Measurements from ENCODE around the gene HSPA4. TPM values are rescaled to one million over a fixed set of nuclear protein-coding genes. Genes with fewer than 3 reads are reported as not detected.

HSPA4 gene
- polyA plus RNA-seq, 1 donor (not counting 4 experiments of a cell fraction or from before 2014, with no cell fraction given): 119 TPM

DNA sequence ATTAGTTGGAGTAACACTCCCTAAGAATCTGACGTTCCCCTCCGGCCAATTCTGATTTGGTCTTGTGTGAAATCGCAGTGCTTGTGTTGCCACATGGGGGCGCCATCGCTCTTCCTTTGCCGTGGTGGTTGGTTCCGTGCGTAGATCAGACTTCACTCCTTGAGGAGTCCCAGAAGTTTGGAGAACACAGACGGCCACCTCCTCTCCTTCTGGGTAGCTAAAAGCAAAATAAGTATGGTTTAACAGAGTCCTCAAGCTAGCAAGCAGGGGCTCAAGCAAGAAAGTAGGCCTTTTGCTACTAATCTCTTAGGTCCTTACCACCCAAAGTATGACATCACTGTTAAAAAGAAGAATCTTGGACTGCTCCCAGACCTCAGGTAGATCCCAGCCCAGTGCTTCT lies 59.5 kb downstream of the HSPA4 start:
- peak; percentile 67 for FAIRE-seq

DNA sequence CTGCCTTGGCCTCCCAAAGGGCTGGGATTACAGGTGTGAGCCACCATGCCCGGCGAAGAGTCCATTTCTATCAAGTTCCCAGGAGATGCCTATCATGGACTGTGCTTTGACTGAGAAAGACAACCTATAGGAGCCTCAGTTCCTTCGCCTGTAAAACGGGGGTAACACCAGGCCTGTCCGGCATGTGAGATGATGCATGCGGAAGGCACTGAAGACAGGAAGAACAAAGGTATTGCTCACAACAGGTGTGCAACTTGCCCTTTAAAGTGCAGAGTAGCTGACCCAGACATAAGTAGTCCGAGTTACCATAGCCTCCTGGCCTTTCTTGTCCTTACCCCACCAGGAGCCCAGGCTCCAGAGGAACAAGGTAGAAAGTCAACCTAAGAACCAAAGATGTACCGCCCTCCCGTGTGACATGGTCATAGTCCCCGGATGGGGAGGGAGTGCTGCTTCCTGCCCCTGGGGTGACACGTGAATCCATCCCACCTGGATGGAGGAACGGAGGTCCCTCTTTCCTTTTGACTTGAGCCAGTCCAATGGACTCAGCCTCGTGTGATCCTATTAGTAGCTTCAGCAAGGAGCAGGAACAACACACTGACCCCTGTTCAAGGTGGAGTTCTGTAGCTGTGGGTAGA lies 60.3 kb downstream of the HSPA4 start:
- Histone ChIP-seq H3K36me3 (ENCODE audit: control insufficient read depth in 2 of 2, extremely low read depth in 1 of 2, insufficient read depth in 2 of 2, low read length in 2 of 2) (no peaks in the 10 kb centered on the region), H3K4me3 (ENCODE audit: control insufficient read depth in 2 of 3, extremely low read depth in 1 of 3, insufficient read depth in 2 of 3, low read depth in 1 of 3, low read length in 3 of 3) (no peak overlapping the region), H2AFZ (ENCODE audit: control insufficient read depth, low read length) (no peak overlapping the region), H3K27me3 (ENCODE audit: control insufficient read depth, extremely low read depth, insufficient read depth, low read length) (no peaks in the 10 kb centered on the region), H3K4me1 (ENCODE audit: control insufficient read depth, extremely low read depth, insufficient read depth, low read length) (peaks cover 12% of the 10 kb centered on the region), H3K9me3 (ENCODE audit: control insufficient read depth, low read depth, low read length) (no peaks in the 10 kb centered on the region), H3K79me2 (ENCODE audit: control insufficient read depth, insufficient read depth, low read length) (no peaks in the 10 kb centered on the region), H3K27ac (ENCODE audit: control insufficient read depth, insufficient read depth, low read length) (no peak overlapping the region), H3K4me2 (ENCODE audit: control insufficient read depth, extremely low read depth, insufficient read depth, low read depth, low read length) (no peak overlapping the region), H3K9ac (ENCODE audit: control insufficient read depth, extremely low read depth, insufficient read depth, low read length) (no peak overlapping the region), H4K20me1 (ENCODE audit: control insufficient read depth, extremely low read depth, insufficient read depth, low read length) (no peaks in the 10 kb centered on the region), H3K9me1 (ENCODE audit: control insufficient read depth, extremely low read depth, insufficient read depth, low read length) (no peaks in the 10 kb centered on the region)
- DNase-seq (ENCODE audit: low read depth, low spot score) (no peak), FAIRE-seq (no peak)
- dilution Hi-C loops (cut with MboI; ENCODE audit: extremely low pct_ligation_motif_present, low sequenced_read_pairs): no loop called here
- TF ChIP-seq EZH2 (IDR thresholded peaks at IDR 0.05; ENCODE audit: low read length): no peak
- TF ChIP-seq, protein P1, sequence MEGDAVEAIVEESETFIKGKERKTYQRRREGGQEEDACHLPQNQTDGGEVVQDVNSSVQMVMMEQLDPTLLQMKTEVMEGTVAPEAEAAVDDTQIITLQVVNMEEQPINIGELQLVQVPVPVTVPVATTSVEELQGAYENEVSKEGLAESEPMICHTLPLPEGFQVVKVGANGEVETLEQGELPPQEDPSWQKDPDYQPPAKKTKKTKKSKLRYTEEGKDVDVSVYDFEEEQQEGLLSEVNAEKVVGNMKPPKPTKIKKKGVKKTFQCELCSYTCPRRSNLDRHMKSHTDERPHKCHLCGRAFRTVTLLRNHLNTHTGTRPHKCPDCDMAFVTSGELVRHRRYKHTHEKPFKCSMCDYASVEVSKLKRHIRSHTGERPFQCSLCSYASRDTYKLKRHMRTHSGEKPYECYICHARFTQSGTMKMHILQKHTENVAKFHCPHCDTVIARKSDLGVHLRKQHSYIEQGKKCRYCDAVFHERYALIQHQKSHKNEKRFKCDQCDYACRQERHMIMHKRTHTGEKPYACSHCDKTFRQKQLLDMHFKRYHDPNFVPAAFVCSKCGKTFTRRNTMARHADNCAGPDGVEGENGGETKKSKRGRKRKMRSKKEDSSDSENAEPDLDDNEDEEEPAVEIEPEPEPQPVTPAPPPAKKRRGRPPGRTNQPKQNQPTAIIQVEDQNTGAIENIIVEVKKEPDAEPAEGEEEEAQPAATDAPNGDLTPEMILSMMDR (optimal IDR thresholded peaks at IDR 0.05 in 1 of 3, IDR thresholded peaks at IDR 0.05 in 1 of 3, conservative IDR thresholded peaks at IDR 0.05 in 1 of 3; ENCODE audit: extremely low read depth in 1 of 3, insufficient read depth in 2 of 3, low read length in 3 of 3): no peak

More for the DNA sequence above, 59.5 kb downstream of the HSPA4 start:
- H2AFZ ChIP-seq (ENCODE audit: control insufficient read depth, low read length): no peak overlapping the region
- no peak overlapping the region for H3K9ac ChIP-seq (ENCODE audit: control insufficient read depth, extremely low read depth, insufficient read depth, low read length)
- no peak for TF ChIP-seq EZH2 (IDR thresholded peaks at IDR 0.05; ENCODE audit: low read length)
- TF ChIP-seq, protein P1 (optimal IDR thresholded peaks at IDR 0.05 in 1 of 3, IDR thresholded peaks at IDR 0.05 in 1 of 3, conservative IDR thresholded peaks at IDR 0.05 in 1 of 3; ENCODE audit: extremely low read depth in 1 of 3, insufficient read depth in 2 of 3, low read length in 3 of 3): peak; percentile 87 to 96 (median 96)
- H3K9me1 ChIP-seq (ENCODE audit: control insufficient read depth, extremely low read depth, insufficient read depth, low read length): no peaks in the 10 kb centered on the region
- H4K20me1 ChIP-seq (ENCODE audit: control insufficient read depth, extremely low read depth, insufficient read depth, low read length): no peaks in the 10 kb centered on the region
- no peaks in the 10 kb centered on the region for H3K27me3 ChIP-seq (ENCODE audit: control insufficient read depth, extremely low read depth, insufficient read depth, low read length)
- H3K4me1 ChIP-seq (ENCODE audit: control insufficient read depth, extremely low read depth, insufficient read depth, low read length): peaks cover 12% of the 10 kb centered on the region
- H3K4me2 ChIP-seq (ENCODE audit: control insufficient read depth, extremely low read depth, insufficient read depth, low read depth, low read length): peak overlapping the region; percentile 39
- H3K27ac ChIP-seq (ENCODE audit: control insufficient read depth, insufficient read depth, low read length): no peak overlapping the region
- no peaks in the 10 kb centered on the region for H3K36me3 ChIP-seq (ENCODE audit: control insufficient read depth in 2 of 2, extremely low read depth in 1 of 2, insufficient read depth in 2 of 2, low read length in 2 of 2)
- dilution Hi-C loops (cut with MboI; ENCODE audit: extremely low pct_ligation_motif_present, low sequenced_read_pairs): no loop called here
- H3K79me2 ChIP-seq (ENCODE audit: control insufficient read depth, insufficient read depth, low read length): no peaks in the 10 kb centered on the region
- peak; percentile 32 for DNase-seq (ENCODE audit: low read depth, low spot score)
- H3K4me3 ChIP-seq (ENCODE audit: control insufficient read depth in 2 of 3, extremely low read depth in 1 of 3, insufficient read depth in 2 of 3, low read depth in 1 of 3, low read length in 3 of 3): no peak overlapping the region
- no peaks in the 10 kb centered on the region for H3K9me3 ChIP-seq (ENCODE audit: control insufficient read depth, low read depth, low read length)
